PC-3 (cell line): ENCODE data around the gene NDUFC1. TPM values are rescaled to one million over a fixed set of nuclear protein-coding genes. Genes with fewer than 3 reads are reported as not detected.

Experiments
- ATAC-seq: fragments of 200-7000 bp; cut with Tn5 transposase; 2 replicates; pipeline ENCODE4 v1.9.1; 2020; ENCODE audit warnings: mild to moderate bottlenecking, moderate library complexity
- BruUV-seq: library from RNA; stranded (reverse); fragments of 400-500 nt; replicated peaks from 2 replicates; lab custom pipeline; 2021; lab: Mats Ljungman, UMichigan
- CTCF ChIA-PET: fragments of 300-600 bp; sonication (Branson Sonifier 250); formaldehyde crosslinking; loops from one replicate; lab custom pipeline; 2022; ENCODE audit warnings: antibody characterized with exemption; lab: Charles Lee
- POLR2A ChIA-PET: fragments of 300-600 bp; sonication (Branson Sonifier 250); formaldehyde crosslinking; loops from one replicate; lab custom pipeline; 2022; ENCODE audit warnings: antibody characterized with exemption; ENCODE audit not compliant: unreplicated experiment; lab: Charles Lee
- DNase-seq: peaks from one replicate; pipeline ENCODE4 v3.0.0-alpha.2; 2015
- H2AFZ ChIP-seq: fragments of 300-600 bp; sonication (generic); 2 replicates; pipeline ENCODE4 v1.6.0; 2016; ENCODE audit warnings: antibody characterized with exemption, low read length
- H3F3A ChIP-seq: fragments of 300-600 bp; sonication (generic); one replicate; pipeline ENCODE4 v1.6.0; 2017; ENCODE audit warnings: antibody characterized with exemption, low read length, control low read depth, mild to moderate bottlenecking; ENCODE audit not compliant: unreplicated experiment
- H3K27ac ChIP-seq: fragments of 300-600 bp; sonication (generic); 2 replicates; pipeline ENCODE4 v1.5.1; 2016; ENCODE audit warnings: mild to moderate bottlenecking, low read length
- H3K27me3 ChIP-seq: fragments of 300-600 bp; sonication (generic); 2 replicates; pipeline ENCODE4 v1.6.1; 2016; ENCODE audit warnings: low read length, mixed read lengths
- H3K36me3 ChIP-seq: fragments of 300-600 bp; sonication (generic); 2 replicates; pipeline ENCODE4 v1.6.1; 2016; ENCODE audit warnings: low read depth, mixed run types, low read length, mixed read lengths
- H3K4me1 ChIP-seq: fragments of 300-600 bp; sonication (generic); 2 replicates; pipeline ENCODE4 v1.5.1; 2016; ENCODE audit warnings: low read length; ENCODE audit not compliant: insufficient read depth
- H3K4me2 ChIP-seq: fragments of 300-600 bp; sonication (generic); 2 replicates; pipeline ENCODE4 v1.6.0; 2016; ENCODE audit warnings: low read length
- H3K4me3 ChIP-seq: fragments of 300-600 bp; sonication (generic); 2 replicates; pipeline ENCODE4 v1.5.1; 2016; ENCODE audit warnings: mild to moderate bottlenecking, low read length, mixed read lengths
- H3K79me2 ChIP-seq: fragments of 300-600 bp; sonication (generic); 2 replicates; pipeline ENCODE4 v1.6.1; 2017; ENCODE audit warnings: low read length, mixed read lengths
- H3K9ac ChIP-seq: fragments of 300-600 bp; sonication (generic); 2 replicates; pipeline ENCODE4 v1.6.0; 2016; ENCODE audit warnings: mild to moderate bottlenecking, low read length
- H3K9me2 ChIP-seq: fragments of 300-600 bp; sonication (generic); replicated peaks from 2 replicates; pipeline ENCODE4 v1.6.1; 2016; ENCODE audit warnings: mixed run types, low read length, mixed read lengths
- H3K9me3 ChIP-seq: fragments of 300-600 bp; sonication (generic); 2 replicates; pipeline ENCODE4 v1.6.1; 2016; ENCODE audit warnings: low read length, mixed read lengths
- H4K20me1 ChIP-seq: fragments of 300-600 bp; sonication (generic); 2 replicates; pipeline ENCODE4 v1.6.1; 2016; ENCODE audit warnings: low read length, mixed read lengths
- EZH2 ChIP-seq: fragments of 300-600 bp; sonication (generic); IDR thresholded peaks from one replicate; pipeline ENCODE4 v1.6.1; 2017; ENCODE audit warnings: antibody characterized with exemption, mild to moderate bottlenecking, low read length; ENCODE audit not compliant: unreplicated experiment
- EZH2phosphoT487 ChIP-seq: fragments of 300-600 bp; sonication (generic); IDR thresholded peaks from 2 replicates; pipeline ENCODE4 v1.6.1; 2018; ENCODE audit warnings: mild to moderate bottlenecking, antibody characterized with exemption, low read length, borderline replicate concordance
- intact Hi-C: fragments of 100-400 bp; cut with micrococcal nuclease; formaldehyde crosslinking; loops from 2 replicates; pipeline ENCODE4 v1.9.0; 2023
- total RNA-seq: library from RNA; depleted of rRNA; stranded (reverse); fragments of >200 nt; gene quantifications from 2 replicates; pipeline ENCODE4 v1.2.3, GENCODE V29; 2014
- TF ChIP-seq, protein P1 (sequence below): fragments of 300-600 bp; sonication (generic); conservative IDR thresholded peaks from 2 replicates; pipeline ENCODE4 v1.5.1; 2017; ENCODE audit warnings: antibody characterized with exemption, low read depth, mild to moderate bottlenecking, low read length

NDUFC1 gene
- total RNA-seq, 1 experiment from 2014 or later: 92.9 TPM

DNA sequence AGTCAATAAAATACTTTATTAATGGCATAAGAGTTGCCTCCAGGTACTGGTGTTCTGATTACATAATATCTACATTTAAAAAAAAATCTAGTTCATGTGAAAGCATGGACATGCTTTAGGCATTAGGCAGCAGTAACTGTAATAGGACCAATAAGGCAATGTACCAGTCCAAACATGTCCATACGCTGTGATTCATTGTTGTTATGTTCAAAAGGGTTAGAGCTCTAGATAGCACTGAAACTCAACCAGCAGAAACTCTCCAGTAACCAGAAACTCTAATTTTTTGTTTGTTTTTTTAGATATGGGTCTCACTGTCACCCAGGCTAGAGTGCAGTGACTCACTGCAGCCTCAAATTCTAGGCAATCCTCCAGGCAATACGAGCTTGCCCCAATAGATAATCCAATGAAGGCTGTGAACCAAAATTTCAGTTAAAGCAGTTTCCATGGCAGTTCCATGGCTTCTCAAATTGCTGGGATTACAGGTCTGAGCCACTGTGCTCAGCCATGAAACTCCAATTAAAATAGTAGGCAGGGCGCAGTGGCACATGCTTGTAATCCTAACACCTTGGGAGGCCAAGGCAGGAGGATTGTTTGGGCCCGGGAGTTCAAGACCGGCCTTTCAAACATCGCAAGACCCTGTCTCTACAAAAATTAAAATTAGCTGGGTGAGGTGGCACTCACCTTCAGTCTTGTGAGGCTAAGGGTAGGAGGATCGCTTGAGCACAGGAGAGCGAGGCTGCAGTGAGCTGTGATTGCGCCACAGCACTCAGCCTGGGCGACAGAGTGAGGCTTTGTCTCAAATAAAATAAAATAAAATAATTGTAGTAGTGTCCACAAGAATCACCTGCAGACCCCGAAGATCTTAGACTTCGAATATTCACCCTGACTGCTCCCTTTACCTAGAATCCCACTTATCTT lies 58.6 kb downstream of the NDUFC1 start:
- Histone ChIP-seq H3K4me2 (peak overlapping the region; percentile 47), H3K36me3 (no peaks in the 10 kb centered on the region), H4K20me1 (no peaks in the 10 kb centered on the region), H3K4me1 (peaks cover 41% of the 10 kb centered on the region), H3K4me3 (no peak overlapping the region), H3K9ac (peak overlapping the region; percentile 28; the same call in 1 of the 2 replicates), H3K9me2 (no peaks in the 10 kb centered on the region), H3K9me3 (no peaks in the 10 kb centered on the region), H3F3A (peaks cover 6% of the 10 kb centered on the region), H3K79me2 (no peaks in the 10 kb centered on the region), H2AFZ (0 out of 2 replicates have a peak overlapping the region, but pooled peaks have one; percentile 29), H3K27me3 (no peaks in the 10 kb centered on the region), H3K27ac (peak overlapping the region; percentile 88)
- POLR2A ChIA-PET: no interaction called here
- no peak for TF ChIP-seq EZH2phosphoT487
- no peak for TF ChIP-seq EZH2
- TF ChIP-seq, protein P1, sequence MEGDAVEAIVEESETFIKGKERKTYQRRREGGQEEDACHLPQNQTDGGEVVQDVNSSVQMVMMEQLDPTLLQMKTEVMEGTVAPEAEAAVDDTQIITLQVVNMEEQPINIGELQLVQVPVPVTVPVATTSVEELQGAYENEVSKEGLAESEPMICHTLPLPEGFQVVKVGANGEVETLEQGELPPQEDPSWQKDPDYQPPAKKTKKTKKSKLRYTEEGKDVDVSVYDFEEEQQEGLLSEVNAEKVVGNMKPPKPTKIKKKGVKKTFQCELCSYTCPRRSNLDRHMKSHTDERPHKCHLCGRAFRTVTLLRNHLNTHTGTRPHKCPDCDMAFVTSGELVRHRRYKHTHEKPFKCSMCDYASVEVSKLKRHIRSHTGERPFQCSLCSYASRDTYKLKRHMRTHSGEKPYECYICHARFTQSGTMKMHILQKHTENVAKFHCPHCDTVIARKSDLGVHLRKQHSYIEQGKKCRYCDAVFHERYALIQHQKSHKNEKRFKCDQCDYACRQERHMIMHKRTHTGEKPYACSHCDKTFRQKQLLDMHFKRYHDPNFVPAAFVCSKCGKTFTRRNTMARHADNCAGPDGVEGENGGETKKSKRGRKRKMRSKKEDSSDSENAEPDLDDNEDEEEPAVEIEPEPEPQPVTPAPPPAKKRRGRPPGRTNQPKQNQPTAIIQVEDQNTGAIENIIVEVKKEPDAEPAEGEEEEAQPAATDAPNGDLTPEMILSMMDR: no peak
- intact Hi-C loops: loop anchor here (2.0 kb wide), 1 partner anchor 51 kb away; no protein-coding TSS in a partner anchor
- ATAC-seq (peak; percentile 81), DNase-seq (peak; percentile 91)
- no TSS peak for BruUV-seq
- CTCF ChIA-PET: no interaction called here

- Histone ChIP-seq H3K4me3 (no peak overlapping the region), H3K9me2 (no peaks in the 10 kb centered on the region), H2AFZ (no peak overlapping the region), H3K27me3 (no peaks in the 10 kb centered on the region), H3K27ac (peak overlapping the region; percentile 88), H3K4me2 (peak overlapping the region; percentile 47), H3K79me2 (no peaks in the 10 kb centered on the region), H3K4me1 (peaks cover 41% of the 10 kb centered on the region), H3K36me3 (no peaks in the 10 kb centered on the region), H3F3A (peaks cover 6% of the 10 kb centered on the region), H3K9me3 (no peaks in the 10 kb centered on the region), H3K9ac (peak overlapping the region; percentile 28), H4K20me1 (no peaks in the 10 kb centered on the region)
- intact Hi-C loops: loop anchor here (2.0 kb wide), 1 partner anchor 52 kb away; no protein-coding TSS in a partner anchor
- ChIA-PET POLR2A (no interaction called here), CTCF (no interaction called here)
- DNase-seq (peak; percentile 83), ATAC-seq (peak; percentile 29)
- no peak for TF ChIP-seq EZH2
- TF ChIP-seq, protein P1: no peak
- no peak for TF ChIP-seq EZH2phosphoT487
- no TSS peak for BruUV-seq
Measured at GRCh38 chr4:139242511-139243051, 59.7 kb downstream of the NDUFC1 start.
